DMS114 treated with DMSO at 0.1 percent for 48 hours (cell line): ENCODE measurements around the gene ZFP92.

Source experiments
- DNase-seq: peaks from one replicate; lab custom pipeline; 2025; ENCODE audit not compliant: unreplicated experiment; lab: John Stamatoyannopoulos, UW

The ZFP92 gene

DNA sequence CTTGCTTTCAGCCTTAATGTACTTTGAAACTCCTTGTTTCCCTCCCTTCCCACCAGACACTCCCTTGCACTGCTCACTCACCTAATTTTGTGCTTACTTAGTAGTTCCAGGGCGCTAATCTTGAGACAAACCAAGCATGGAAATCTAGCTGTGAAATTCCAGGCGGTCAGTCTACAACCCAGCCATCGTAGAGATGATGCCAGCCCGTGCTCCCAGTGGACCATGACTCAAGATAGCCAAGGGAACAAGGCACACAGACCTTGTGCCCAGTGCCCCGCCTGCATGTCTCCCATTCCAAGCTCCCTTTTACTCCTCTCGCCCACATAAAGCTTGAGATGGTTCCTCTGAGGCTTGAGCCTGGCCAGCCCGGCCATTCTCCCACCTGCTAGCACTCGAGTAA is 23.5 kb downstream of the ZFP92 start:
- DNase-seq: no peak

DNA sequence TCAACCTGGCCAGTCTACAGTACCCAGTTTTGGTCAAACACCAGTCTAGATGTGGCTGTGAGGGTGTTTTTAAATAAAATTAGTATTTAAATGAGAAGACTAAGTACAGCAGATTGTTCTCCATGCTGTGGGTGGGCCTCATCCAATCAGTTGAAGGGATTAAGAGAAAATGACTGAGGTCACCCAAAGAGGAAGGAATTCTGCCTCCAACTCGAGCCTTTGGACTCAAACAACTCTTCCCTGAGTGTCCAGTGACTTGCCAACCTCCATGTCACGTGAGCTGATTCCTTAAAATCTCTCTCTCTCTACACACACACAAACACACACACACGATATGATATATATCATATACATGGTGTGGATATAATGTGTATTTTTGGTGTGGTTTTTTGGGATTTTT is 24.6 kb downstream of the ZFP92 start:
- no peak for DNase-seq

DNA sequence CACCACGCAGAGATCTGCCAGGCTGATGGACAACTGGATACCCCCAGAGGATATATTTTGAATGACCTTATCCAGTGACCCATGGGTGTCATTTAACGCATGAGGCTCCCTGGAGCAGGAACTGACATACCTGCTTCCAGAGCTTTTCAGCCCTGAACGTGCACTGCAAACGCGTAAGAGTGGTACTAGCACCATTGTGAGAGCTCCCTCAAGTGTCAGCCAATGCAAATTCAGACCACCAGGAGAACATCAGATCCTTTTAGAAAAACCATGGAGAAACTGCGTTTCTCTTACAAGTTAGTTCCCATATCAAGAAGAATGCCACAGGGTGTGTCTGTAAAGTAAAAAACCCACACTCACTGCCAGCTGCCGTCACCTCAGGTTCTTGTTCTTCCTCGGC is 27.3 kb downstream of the ZFP92 start:
- DNase-seq: peak; percentile 35

DNA sequence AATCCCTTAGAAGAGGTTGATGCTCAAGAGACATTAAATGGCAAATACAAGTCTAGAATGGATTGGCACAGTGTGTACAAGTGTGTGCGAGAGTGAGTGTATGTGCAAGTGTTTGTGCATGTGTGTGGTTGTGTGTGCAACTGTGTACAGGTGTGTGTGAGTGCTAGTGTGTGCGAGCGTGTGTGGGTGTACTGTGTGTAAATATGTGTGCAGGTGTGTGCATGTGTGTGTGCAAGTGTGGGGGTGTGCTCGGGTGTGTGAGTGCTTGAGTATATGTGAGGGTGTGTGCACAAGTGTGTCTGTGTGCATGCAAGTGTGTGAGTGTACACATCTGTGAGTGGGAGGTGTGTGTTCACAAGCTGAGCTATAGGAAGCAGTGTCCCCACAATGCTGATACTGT is 28.7 kb downstream of the ZFP92 start:
- no peak for DNase-seq

- no peak for DNase-seq
Measured at GRCh38 chrX:153440556-153441135, 29.4 kb downstream of the ZFP92 start.

- DNase-seq: no peak
Measured at GRCh38 chrX:153441296-153441695, 30.0 kb downstream of the ZFP92 start.

GRCh38 chrX:153441981-153442380 is 30.7 kb downstream of the ZFP92 start:
- no peak for DNase-seq

GRCh38 chrX:153442463-153442862 is 31.2 kb downstream of the ZFP92 start:
- no peak for DNase-seq

- no peak for DNase-seq
Measured at GRCh38 chrX:153443476-153444332, 32.4 kb downstream of the ZFP92 start.

- no peak for DNase-seq
Measured at GRCh38 chrX:153444333-153445011, 33.2 kb downstream of the ZFP92 start.

DNA sequence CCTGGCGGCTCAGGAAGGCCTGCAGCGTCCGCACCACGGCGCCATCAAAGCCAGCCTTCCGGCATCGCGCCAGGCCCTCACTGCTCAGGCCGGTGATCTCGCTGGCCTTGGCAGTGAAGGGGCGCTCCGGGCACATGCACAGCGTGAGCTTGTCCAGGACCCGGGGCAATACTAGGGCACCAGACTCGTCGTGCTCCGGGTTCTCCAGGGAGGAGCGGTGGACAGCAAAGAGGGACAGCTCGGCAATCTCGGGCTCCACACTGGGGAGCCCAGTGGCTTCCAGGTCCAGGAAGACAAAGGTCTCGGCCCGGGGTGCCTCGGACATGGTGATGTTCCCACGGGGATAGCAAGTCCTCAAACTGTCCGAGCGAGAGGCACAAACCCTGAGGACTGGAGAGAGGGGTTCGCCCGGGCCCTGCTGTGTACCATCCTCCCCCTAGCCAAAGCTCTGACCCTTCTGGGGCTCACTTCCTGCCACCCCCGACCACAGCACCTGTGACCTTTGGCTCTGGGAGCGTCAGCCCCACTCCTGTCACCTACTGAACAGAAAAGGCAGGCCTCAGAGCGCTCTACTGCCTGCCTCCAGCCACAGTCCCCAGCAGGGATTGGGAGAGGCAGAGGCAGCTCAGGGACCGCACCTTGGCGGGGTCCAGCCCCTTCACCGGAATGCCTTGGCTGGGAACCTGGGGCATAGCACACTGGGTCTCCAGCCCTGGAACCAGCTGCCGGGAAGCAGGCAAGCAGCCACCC is 34.0 kb downstream of the ZFP92 start:
- no peak for DNase-seq

GRCh38 chrX:153445856-153446635 is 34.8 kb downstream of the ZFP92 start, which contains the start of gene TREX2:
TSS of gene TREX2 (minus strand) at chrX:153446056. CDS start at chrX:153445430, 626 bp downstream.
- no peak for DNase-seq

- DNase-seq: no peak
Measured at GRCh38 chrX:153446636-153446936, 35.3 kb downstream of the ZFP92 start.

DNA sequence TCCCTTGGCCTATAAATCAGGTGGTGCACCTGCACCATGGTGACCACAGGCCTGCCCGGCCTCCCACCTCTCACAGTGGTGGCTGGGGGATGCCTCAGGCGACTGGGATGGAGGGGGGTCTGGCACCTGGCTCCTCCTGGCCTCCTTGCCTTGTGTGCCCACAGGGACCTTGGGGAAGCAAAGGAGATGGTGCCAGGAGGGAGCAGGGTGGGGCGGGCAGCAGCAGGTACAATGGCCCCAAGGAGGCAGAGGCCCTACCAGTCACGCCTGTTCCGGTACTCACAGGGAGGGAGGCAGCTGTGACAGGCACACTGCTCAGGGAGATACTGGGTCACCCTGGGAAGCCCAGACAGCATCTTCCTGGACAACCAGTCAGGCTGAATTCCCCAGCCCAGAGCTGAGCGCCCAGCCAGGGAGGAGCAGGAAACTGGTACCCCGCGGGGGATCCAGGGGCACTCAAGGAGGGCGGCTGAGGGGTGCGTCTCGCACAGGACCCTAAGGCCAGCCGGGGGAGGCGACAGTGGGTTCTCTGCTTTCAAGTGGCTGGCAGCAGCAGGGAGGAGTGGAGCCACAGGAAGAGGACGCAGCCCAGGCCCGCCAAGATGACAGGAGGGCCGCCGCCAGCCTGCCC is 35.8 kb downstream of the ZFP92 start:
- DNase-seq: no peak

DNA sequence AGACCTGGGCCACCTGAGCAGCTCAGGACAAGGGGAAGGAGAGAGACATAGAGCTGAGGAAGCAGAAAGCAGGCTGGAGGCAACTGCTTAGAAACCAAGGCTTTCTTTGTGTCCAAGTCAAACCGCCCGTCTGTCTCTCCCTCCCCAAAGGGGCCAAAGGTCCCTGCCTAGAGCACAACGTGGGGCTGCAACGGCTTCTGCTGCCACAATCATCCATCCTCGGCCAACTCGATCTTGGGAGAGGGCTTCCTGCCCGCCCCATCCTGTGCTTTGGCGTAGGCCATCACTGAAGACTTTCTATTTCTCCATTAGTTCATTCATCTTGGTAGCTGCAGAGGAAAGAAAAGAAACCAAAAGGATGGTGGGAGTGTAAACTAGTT is 36.3 kb downstream of the ZFP92 start:
- no peak for DNase-seq

DNA sequence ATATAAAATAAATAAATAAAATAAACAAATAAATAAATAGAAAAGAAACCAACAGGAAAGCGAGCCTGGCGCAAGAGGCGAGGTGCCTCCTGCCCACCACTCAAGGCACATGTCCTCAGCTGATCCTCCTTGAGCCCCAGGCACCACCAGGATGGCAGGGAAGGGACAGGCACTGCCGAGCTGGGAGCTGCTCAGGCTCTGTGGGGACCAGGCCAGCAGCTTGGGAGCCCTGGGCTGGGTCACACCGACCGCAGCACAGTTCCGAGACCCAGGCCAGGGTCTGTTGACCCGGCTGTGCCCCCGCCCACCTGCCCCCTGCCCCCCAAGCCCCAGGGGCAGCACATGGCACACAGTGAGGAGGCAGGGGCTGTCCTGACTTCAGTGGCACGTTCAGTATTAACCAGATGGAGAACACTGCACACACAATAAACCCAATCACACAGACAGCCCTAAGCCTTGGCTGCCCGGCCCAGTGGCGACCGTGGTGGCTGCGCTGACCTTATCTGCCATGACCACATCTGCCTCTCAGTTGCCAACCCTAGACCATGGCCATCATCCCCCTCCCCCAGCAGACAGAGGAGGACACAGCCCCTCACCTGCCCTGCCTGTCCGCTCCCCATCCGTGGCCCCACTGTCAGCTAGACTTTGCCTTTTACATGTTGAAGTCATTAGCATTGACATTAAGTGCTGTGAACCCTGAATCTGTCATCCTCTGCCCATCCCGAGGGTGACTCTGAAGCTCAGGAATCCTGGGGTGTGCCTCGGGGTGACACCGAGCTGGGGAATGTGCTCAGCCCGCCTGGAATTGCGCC is 37.5 kb downstream of the ZFP92 start:
- DNase-seq: no peak

- DNase-seq: no peak
Measured at GRCh38 chrX:153449368-153450113, 38.3 kb downstream of the ZFP92 start.

DNA sequence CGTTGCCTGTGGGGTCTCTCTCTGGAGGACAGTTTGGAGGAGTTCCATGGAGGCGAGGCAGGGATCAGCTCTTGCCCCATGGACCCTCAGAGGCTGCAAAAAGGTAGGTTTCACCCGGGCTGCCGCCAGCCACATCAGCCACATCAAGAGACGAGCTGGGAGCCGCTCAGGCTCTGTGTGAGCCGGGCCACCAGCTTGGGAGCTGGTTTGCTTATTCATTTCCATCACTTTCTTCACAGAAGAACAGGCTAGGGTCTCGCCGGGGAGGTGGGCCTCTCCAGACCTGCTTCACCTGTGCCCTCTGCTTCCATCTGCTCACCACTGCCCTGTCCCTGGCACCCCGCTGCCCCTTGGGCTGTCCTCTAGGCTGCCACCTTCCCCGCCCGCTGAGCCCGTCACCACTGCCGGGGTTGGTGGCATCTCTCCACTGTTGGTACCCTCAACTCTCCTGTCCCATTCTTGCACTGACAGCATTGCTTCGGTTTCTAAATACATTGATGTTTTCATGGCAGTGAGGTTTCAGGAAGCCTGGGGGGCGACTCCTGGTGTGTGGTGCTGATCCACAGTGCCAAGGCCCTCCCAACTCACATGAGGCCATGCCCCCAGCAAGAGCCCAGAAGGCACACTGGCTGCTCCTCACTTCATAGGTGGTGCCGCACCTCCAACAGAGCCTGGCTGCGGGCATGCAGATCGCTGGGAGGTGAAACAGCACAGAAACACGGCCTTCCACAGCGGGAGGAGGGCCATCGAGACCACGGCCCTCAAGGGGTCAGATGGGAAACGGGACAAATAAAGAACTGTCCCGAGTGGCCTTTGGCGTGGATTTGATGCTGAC is 39.1 kb downstream of the ZFP92 start:
- DNase-seq: no peak
